Neural progenitor cell (in vitro differentiated cells): ENCODE measurements around the gene ZBP1. TPM values are rescaled to one million over a fixed set of nuclear protein-coding genes. Genes with fewer than 3 reads are reported as not detected.

Source experiments
- DNase-seq: peaks from one replicate; pipeline ENCODE4 v3.0.0-alpha.2; 2016; ENCODE audit warnings: low spot score
- H2AFZ ChIP-seq: fragments of 200-600 bp; sonication (generic); replicated peaks from 2 replicates; pipeline ENCODE4 v1.6.1; 2016; ENCODE audit warnings: antibody characterized with exemption
- H3F3A ChIP-seq: fragments of 200-600 bp; sonication (generic); 2 replicates; pipeline ENCODE4 v1.6.1; 2016; ENCODE audit warnings: antibody characterized with exemption, low read depth
- H3K27ac ChIP-seq: fragments of 200-600 bp; sonication (generic); 2 replicates; pipeline ENCODE4 v1.5.1; 2016; ENCODE audit warnings: mild to moderate bottlenecking
- H3K27me3 ChIP-seq: fragments of 200-600 bp; sonication (generic); 2 replicates; pipeline ENCODE4 v1.6.1; 2016; ENCODE audit warnings: mild to moderate bottlenecking, moderate library complexity
- H3K36me3 ChIP-seq: fragments of 200-600 bp; sonication (generic); 2 replicates; pipeline ENCODE4 v1.5.1; 2016
- H3K4me1 ChIP-seq: fragments of 200-600 bp; sonication (generic); 2 replicates; pipeline ENCODE4 v1.6.1; 2016; ENCODE audit warnings: mixed run types
- H3K4me2 ChIP-seq: fragments of 200-600 bp; sonication (generic); 2 replicates; pipeline ENCODE4 v1.6.1; 2016
- H3K4me3 ChIP-seq: fragments of 200-600 bp; sonication (generic); 2 replicates; pipeline ENCODE4 v1.5.1; 2016
- H3K79me2 ChIP-seq: fragments of 200-600 bp; sonication (generic); 2 replicates; pipeline ENCODE4 v1.6.1; 2016; ENCODE audit warnings: low read depth
- H3K9ac ChIP-seq: fragments of 200-600 bp; sonication (generic); 2 replicates; pipeline ENCODE4 v1.6.1; 2016
- H3K9me3 ChIP-seq: fragments of 200-600 bp; sonication (generic); 2 replicates; pipeline ENCODE4 v1.5.1; 2016; ENCODE audit warnings: low read depth
- H4K20me1 ChIP-seq: fragments of 200-600 bp; sonication (generic); 2 replicates; pipeline ENCODE4 v1.6.1; 2016; ENCODE audit warnings: low read depth
- H3K27ac Mint-ChIP-seq: 3 replicates; pipeline ENCODE4 v1.8.0; 2021; ENCODE audit warnings: mixed read lengths
- H3K27me3 Mint-ChIP-seq: 2 replicates; pipeline ENCODE4 v1.8.0; 2022; ENCODE audit warnings: low read depth, mild to moderate bottlenecking, inconsistent platforms, moderate library complexity, mixed read lengths; ENCODE audit not compliant: insufficient read depth
- H3K36me3 Mint-ChIP-seq: 3 replicates; pipeline ENCODE4 v1.8.0; 2021; ENCODE audit warnings: mixed read lengths
- H3K4me1 Mint-ChIP-seq: 3 replicates; pipeline ENCODE4 v1.8.0; 2021; ENCODE audit warnings: mixed read lengths
- H3K4me3 Mint-ChIP-seq: 3 replicates; pipeline ENCODE4 v1.8.0; 2021; ENCODE audit warnings: mild to moderate bottlenecking, moderate library complexity, mixed read lengths
- H3K9me3 Mint-ChIP-seq: 3 replicates; pipeline ENCODE4 v1.8.0; 2020; ENCODE audit warnings: mixed read lengths
- EZH2 ChIP-seq: fragments of 200-600 bp; sonication (generic); IDR thresholded peaks from 2 replicates; pipeline ENCODE4 v1.6.1; 2017; ENCODE audit warnings: antibody characterized with exemption, mild to moderate bottlenecking, moderate library complexity
- EZH2phosphoT487 ChIP-seq: fragments of 200-600 bp; sonication (generic); IDR thresholded peaks from 2 replicates; pipeline ENCODE4 v1.6.1; 2017; ENCODE audit warnings: antibody characterized with exemption
- total RNA-seq: library from RNA; depleted of rRNA; stranded (reverse); fragments of >200 nt; gene quantifications from 2 replicates; pipeline ENCODE4 v1.2.3, GENCODE V29; 2015; ENCODE audit warnings: low replicate concordance
- TF ChIP-seq, protein P1 (sequence below): fragments of 200-600 bp; sonication (generic); IDR thresholded peaks from 2 replicates; pipeline ENCODE4 v1.5.1; 2017; ENCODE audit warnings: antibody characterized with exemption, mild to moderate bottlenecking

Gene ZBP1
- total RNA-seq, 1 donor from 2014 or later, result not detected

DNA sequence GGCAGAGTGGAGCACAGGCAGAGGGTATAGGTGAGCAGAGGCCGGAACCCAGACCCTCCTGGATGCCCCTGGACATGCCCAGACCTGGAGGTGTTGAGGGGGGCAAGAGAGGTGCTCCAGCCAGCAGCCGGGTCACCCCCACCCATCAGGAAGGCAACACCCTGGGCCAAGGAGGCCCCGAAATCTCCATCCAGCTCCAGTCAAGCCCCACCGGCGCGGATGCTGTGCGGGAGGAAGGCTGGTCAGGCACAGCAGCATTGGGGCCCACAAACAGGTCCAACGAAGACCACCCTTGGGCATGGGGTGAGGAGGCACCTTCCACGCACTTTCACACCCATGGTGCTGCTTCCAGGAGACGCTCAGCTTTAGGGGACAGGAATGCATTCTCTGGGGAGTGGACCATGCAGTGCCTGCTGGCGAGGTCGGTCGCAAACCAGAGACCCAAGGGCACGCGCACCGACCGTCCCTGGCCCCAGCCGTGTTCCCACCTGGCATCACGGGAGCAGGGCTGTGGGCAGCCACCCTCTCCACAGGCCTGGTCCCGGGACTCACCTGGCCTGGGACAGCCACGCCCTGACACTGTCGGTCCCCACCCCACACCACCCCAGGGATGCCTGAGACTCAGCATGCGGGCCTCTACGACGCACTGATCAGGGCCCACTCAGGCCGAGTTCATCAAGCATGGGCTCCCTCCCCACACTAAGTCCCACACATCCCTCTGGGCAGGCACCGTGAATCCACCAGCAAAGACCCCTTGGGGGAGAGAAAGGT is 43.6 kb upstream of the ZBP1 start:
- H3K4me3 Mint-ChIP-seq, result no peak overlapping the region
- Histone ChIP-seq H3F3A (no peaks in the 10 kb centered on the region), H3K9me3 (no peaks in the 10 kb centered on the region), H3K4me1 (peaks cover 7% of the 10 kb centered on the region), H2AFZ (no peak overlapping the region), H3K9ac (no peak overlapping the region), H3K4me3 (no peak overlapping the region), H3K4me2 (no peak overlapping the region), H4K20me1 (no peaks in the 10 kb centered on the region), H3K27ac (no peak overlapping the region), H3K79me2 (no peaks in the 10 kb centered on the region), H3K36me3 (no peaks in the 10 kb centered on the region), H3K27me3 (no peaks in the 10 kb centered on the region)
- no peaks in the 10 kb centered on the region for H3K36me3 Mint-ChIP-seq
- H3K9me3 Mint-ChIP-seq, result no peaks in the 10 kb centered on the region
- TF ChIP-seq, protein P1, sequence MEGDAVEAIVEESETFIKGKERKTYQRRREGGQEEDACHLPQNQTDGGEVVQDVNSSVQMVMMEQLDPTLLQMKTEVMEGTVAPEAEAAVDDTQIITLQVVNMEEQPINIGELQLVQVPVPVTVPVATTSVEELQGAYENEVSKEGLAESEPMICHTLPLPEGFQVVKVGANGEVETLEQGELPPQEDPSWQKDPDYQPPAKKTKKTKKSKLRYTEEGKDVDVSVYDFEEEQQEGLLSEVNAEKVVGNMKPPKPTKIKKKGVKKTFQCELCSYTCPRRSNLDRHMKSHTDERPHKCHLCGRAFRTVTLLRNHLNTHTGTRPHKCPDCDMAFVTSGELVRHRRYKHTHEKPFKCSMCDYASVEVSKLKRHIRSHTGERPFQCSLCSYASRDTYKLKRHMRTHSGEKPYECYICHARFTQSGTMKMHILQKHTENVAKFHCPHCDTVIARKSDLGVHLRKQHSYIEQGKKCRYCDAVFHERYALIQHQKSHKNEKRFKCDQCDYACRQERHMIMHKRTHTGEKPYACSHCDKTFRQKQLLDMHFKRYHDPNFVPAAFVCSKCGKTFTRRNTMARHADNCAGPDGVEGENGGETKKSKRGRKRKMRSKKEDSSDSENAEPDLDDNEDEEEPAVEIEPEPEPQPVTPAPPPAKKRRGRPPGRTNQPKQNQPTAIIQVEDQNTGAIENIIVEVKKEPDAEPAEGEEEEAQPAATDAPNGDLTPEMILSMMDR, result no peak
- no peak for TF ChIP-seq EZH2
- TF ChIP-seq EZH2phosphoT487, result no peak
- peaks cover 33% of the 10 kb centered on the region for H3K4me1 Mint-ChIP-seq
- H3K27me3 Mint-ChIP-seq, result peaks cover 12% of the 10 kb centered on the region
- H3K27ac Mint-ChIP-seq, result no peak overlapping the region
- no peak for DNase-seq

DNA sequence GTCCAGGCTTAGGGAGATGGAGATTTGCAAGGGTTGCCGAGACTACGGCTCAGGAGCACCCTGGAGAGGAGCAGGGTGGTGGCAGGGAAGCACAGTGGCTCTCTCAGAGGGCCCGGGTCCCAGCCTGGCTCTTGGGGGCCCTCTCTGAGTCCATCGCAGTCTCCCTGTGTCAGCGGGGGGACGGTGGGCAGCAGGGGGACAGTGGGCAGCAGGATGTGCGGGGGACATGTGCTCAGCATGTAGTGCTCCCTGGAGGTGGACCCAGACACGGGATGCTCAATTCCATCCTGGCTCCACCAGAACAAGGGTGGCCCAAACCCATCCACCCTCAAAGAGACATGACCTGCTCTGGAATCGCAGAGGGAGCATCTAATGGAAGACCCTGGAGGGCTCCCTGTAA is 43.0 kb upstream of the ZBP1 start:
- H3K4me1 ChIP-seq, result peaks cover 7% of the 10 kb centered on the region
- H3K4me3 ChIP-seq, result no peak overlapping the region
- TF ChIP-seq EZH2phosphoT487, result no peak
- TF ChIP-seq, protein P1, result no peak
- TF ChIP-seq EZH2, result no peak
- no peak overlapping the region for H3K27ac ChIP-seq
- peaks cover 12% of the 10 kb centered on the region for H3K27me3 Mint-ChIP-seq
- H3K9me3 Mint-ChIP-seq, result no peaks in the 10 kb centered on the region
- H3K27ac Mint-ChIP-seq, result peak overlapping the region; percentile 73
- no peak for DNase-seq
- no peaks in the 10 kb centered on the region for H4K20me1 ChIP-seq
- peaks cover 32% of the 10 kb centered on the region for H3K4me1 Mint-ChIP-seq
- no peaks in the 10 kb centered on the region for H3K36me3 Mint-ChIP-seq
- no peak overlapping the region for H2AFZ ChIP-seq
- no peaks in the 10 kb centered on the region for H3K79me2 ChIP-seq
- H3K4me2 ChIP-seq, result no peak overlapping the region
- H3K27me3 ChIP-seq, result no peaks in the 10 kb centered on the region
- H3K9ac ChIP-seq, result no peak overlapping the region
- H3K36me3 ChIP-seq, result no peaks in the 10 kb centered on the region
- H3K4me3 Mint-ChIP-seq, result no peak overlapping the region
- no peaks in the 10 kb centered on the region for H3K9me3 ChIP-seq
- no peaks in the 10 kb centered on the region for H3F3A ChIP-seq

DNA sequence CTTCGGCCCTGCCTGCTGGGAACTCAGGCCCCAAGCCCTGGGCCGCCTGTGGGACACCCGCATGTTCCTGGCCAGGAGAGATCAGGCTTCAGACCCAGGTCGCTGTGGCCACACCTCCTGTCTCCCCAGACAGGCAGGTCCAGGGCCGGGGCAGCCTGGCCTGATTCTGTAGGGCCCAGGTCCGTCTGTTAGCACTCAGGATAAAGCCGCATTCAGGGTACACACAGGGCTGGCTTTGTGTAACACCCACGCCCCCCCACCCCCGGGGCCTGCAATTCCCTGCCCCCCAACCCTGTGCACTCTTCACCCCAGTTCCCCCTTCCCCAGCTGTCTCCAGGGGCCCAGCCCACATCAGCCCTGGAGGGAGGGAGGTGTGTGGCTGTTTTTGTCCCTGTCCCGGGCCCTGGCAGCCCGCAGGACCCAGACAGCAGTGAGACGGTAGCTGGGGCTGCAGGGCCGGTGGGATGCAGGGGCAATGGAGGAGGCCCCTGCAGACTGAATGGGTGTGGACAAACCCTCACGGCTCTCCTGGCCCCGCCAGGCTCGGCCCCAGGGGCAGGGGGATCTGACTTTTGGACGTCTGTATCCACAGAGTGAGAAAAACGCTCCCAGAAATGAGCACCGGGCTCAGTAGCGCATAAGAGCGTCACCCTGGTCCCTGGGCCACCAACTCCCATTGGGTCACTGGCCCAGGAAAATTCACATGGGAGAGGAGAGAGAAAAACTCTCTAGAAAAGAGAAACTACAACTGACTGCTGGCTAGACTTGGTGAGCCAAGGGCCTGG is 42.4 kb upstream of the ZBP1 start:
- Mint-ChIP-seq H3K4me3 (no peak overlapping the region), H3K27me3 (peaks cover 12% of the 10 kb centered on the region), H3K4me1 (peaks cover 27% of the 10 kb centered on the region), H3K36me3 (no peaks in the 10 kb centered on the region), H3K9me3 (no peaks in the 10 kb centered on the region), H3K27ac (peak overlapping the region; percentile 73)
- H3K4me2 ChIP-seq, result no peak overlapping the region
- H3K36me3 ChIP-seq, result no peaks in the 10 kb centered on the region
- no peaks in the 10 kb centered on the region for H3K27me3 ChIP-seq
- H2AFZ ChIP-seq, result no peak overlapping the region
- H3K4me1 ChIP-seq, result peaks cover 7% of the 10 kb centered on the region
- TF ChIP-seq EZH2, result no peak
- TF ChIP-seq EZH2phosphoT487, result no peak
- TF ChIP-seq, protein P1, result no peak
- H3F3A ChIP-seq, result no peaks in the 10 kb centered on the region
- no peaks in the 10 kb centered on the region for H3K79me2 ChIP-seq
- H3K4me3 ChIP-seq, result no peak overlapping the region
- H3K27ac ChIP-seq, result no peak overlapping the region
- H4K20me1 ChIP-seq, result no peaks in the 10 kb centered on the region
- H3K9ac ChIP-seq, result no peak overlapping the region
- H3K9me3 ChIP-seq, result no peaks in the 10 kb centered on the region
- DNase-seq, result no peak
